A549 (cell line): ENCODE results near the gene PDCD4. TPM values are rescaled to one million over a fixed set of nuclear protein-coding genes. Genes with fewer than 3 reads are reported as not detected.

Experiments used
- ATAC-seq, 2 experiments: fragments of 200-7000 bp in 1 of 2; fragments of >200 bp in 1 of 2; cut with Nextera tagmentation in 1 of 2; cut with Tn5 transposase in 1 of 2; 3 replicates each; pipeline versions ENCODE4 v1.8.0 to v1.9.1; 2018 to 2020; ENCODE audit warnings: mild to moderate bottlenecking in 1 of 2, moderate library complexity in 1 of 2
- CTCF ChIA-PET: fragments of 300-600 bp; sonication (Branson Sonifier 250); formaldehyde crosslinking; extraction: SDS; loops from one replicate; lab custom pipeline; 2021; ENCODE audit warnings: antibody characterized with exemption, inconsistent platforms; lab: Yijun Ruan, JAX
- POLR2A ChIA-PET: fragments of 350-600 bp; formaldehyde crosslinking; extraction: SDS; loops from one replicate; lab custom pipeline; 2021; ENCODE audit warnings: antibody characterized with exemption, inconsistent platforms; lab: Yijun Ruan, JAX
- DNase-seq, 2 experiments: peaks; one replicate each; pipeline versions ENCODE4 v3.0.0 to v3.0.0-alpha.2; 2011 to 2016; ENCODE audit warnings: low read depth in 1 of 2, low spot score in 1 of 2
- FAIRE-seq: peaks from 2 replicates; lab custom pipeline; 2011; peaks lifted over from hg19 to GRCh38; lab: Jason Lieb, UNC
- H3K27ac ChIP-seq, 2 experiments: fragments of >200 bp; sonication (Bioruptor Twin); formaldehyde crosslinking; 3 replicates each; pipeline ENCODE4 v1.5.1; 2016 to 2017
- H3K4me1 ChIP-seq: fragments of >200 bp; sonication (Bioruptor Twin); formaldehyde crosslinking; 3 replicates; pipeline ENCODE4 v1.6.1; 2016
- H3K4me2 ChIP-seq: fragments of >200 bp; sonication (Bioruptor Twin); formaldehyde crosslinking; 3 replicates; pipeline ENCODE4 v1.6.1; 2016
- H3K4me3 ChIP-seq: fragments of >200 bp; sonication (Bioruptor Twin); formaldehyde crosslinking; 3 replicates; pipeline ENCODE4 v1.5.1; 2016
- H3K9me3 ChIP-seq: fragments of >200 bp; sonication (Bioruptor Twin); formaldehyde crosslinking; 3 replicates; pipeline ENCODE4 v1.6.1; 2016
- CBX2 ChIP-seq: fragments of 200-600 bp; sonication (generic); IDR thresholded peaks from 2 replicates; pipeline ENCODE4 v1.6.1; 2016; ENCODE audit warnings: low read depth, mild to moderate bottlenecking, borderline replicate concordance
- CHD4 ChIP-seq: fragments of 200-600 bp; sonication (generic); IDR thresholded peaks from 2 replicates; pipeline ENCODE4 v1.6.1; 2016; ENCODE audit warnings: antibody characterized with exemption, mild to moderate bottlenecking, borderline replicate concordance
- CTCF ChIP-seq: fragments of >200 bp; sonication (Bioruptor Twin); formaldehyde crosslinking; IDR thresholded peaks from 3 replicates; pipeline ENCODE4 v1.5.1; 2016
- ELK1 ChIP-seq: fragments of 150-350 bp; IDR thresholded peaks from 2 replicates; pipeline ENCODE4 v1.6.1; 2014; ENCODE audit warnings: low read depth, mild to moderate bottlenecking, low read length
- FOXS1 ChIP-seq: fragments of 250-450 bp; sonication (Bioruptor Pico); IDR thresholded peaks from 2 replicates; pipeline ENCODE4 v1.5.0; 2020; ENCODE audit warnings: mild to moderate bottlenecking, moderate library complexity
- HDAC2 ChIP-seq: fragments of 200-600 bp; sonication (generic); IDR thresholded peaks from 2 replicates; pipeline ENCODE4 v1.6.1; 2016
- HEYL ChIP-seq: fragments of 250-450 bp; sonication (Bioruptor Pico); IDR thresholded peaks from 2 replicates; pipeline ENCODE4 v1.8.0; 2021; ENCODE audit warnings: mild to moderate bottlenecking, moderate library complexity
- HOXB13 ChIP-seq: fragments of 250-450 bp; sonication (Bioruptor Pico); IDR thresholded peaks from 2 replicates; pipeline ENCODE4 v1.5.0; 2020; ENCODE audit warnings: low read depth, mild to moderate bottlenecking, moderate library complexity
- JUN ChIP-seq, 2 experiments: fragments of >200 bp; sonication (Bioruptor Twin); formaldehyde crosslinking; IDR thresholded peaks; 2 replicates in 1 of 2; 3 replicates in 1 of 2; pipeline ENCODE4 v1.6.1; 2016 to 2017
- JUNB ChIP-seq: fragments of >200 bp; sonication (Bioruptor Twin); formaldehyde crosslinking; IDR thresholded peaks from 2 replicates; pipeline ENCODE4 v1.6.1; 2016
- NFE2L2 ChIP-seq: fragments of 150-350 bp; conservative IDR thresholded peaks from 2 replicates; pipeline ENCODE4 v1.6.1; 2014; ENCODE audit warnings: low read length
- NR3C1 ChIP-seq: fragments of >200 bp; sonication (Bioruptor Twin); formaldehyde crosslinking; IDR thresholded peaks from 3 replicates; pipeline ENCODE4 v1.6.1; 2017
- PBX3 ChIP-seq: IDR thresholded peaks from 2 replicates; pipeline ENCODE4 v1.6.1; 2012
- POLR2AphosphoS2 ChIP-seq: conservative IDR thresholded peaks from 2 replicates; pipeline ENCODE4 v1.6.1; 2012; ENCODE audit warnings: low read length, improper control_type of control experiment, inconsistent platforms
- RAD21 ChIP-seq, 2 experiments: fragments of >200 bp in 1 of 2; sonication (Bioruptor Twin) in 1 of 2; formaldehyde crosslinking in 1 of 2; IDR thresholded peaks in 1 of 2; conservative IDR thresholded peaks in 1 of 2; 2 replicates in 1 of 2; 3 replicates in 1 of 2; pipeline ENCODE4 v1.6.1; 2012 to 2018; ENCODE audit warnings: inconsistent platforms in 1 of 2
- RARB ChIP-seq: fragments of 250-450 bp; sonication (Bioruptor Pico); IDR thresholded peaks from 2 replicates; pipeline ENCODE4 v1.8.0; 2021; ENCODE audit warnings: mild to moderate bottlenecking, moderate library complexity
- RCOR1 ChIP-seq: fragments of 150-350 bp; IDR thresholded peaks from 2 replicates; pipeline ENCODE4 v1.6.1; 2014; ENCODE audit warnings: antibody characterized with exemption, low read length, low read depth
- TFCP2L1 ChIP-seq: fragments of 250-450 bp; sonication (Bioruptor Pico); IDR thresholded peaks from 2 replicates; pipeline ENCODE4 v1.5.0; 2021; ENCODE audit warnings: mild to moderate bottlenecking
- TP53 ChIP-seq: fragments of 250-450 bp; sonication (Bioruptor Pico); IDR thresholded peaks from 2 replicates; pipeline ENCODE4 v1.5.0; 2021; ENCODE audit warnings: mild to moderate bottlenecking, moderate library complexity
- ZC3H11A ChIP-seq: fragments of 450-650 bp; IDR thresholded peaks from 2 replicates; pipeline ENCODE4 v1.6.1; 2014; ENCODE audit warnings: antibody characterized with exemption, mild to moderate bottlenecking
- ZFP36 ChIP-seq: fragments of 450-650 bp; IDR thresholded peaks from 2 replicates; pipeline ENCODE4 v1.6.1; 2014; ENCODE audit warnings: borderline replicate concordance; ENCODE audit not compliant: partially characterized antibody
- ZNF302 ChIP-seq: fragments of 250-450 bp; sonication (Bioruptor Pico); IDR thresholded peaks from 2 replicates; pipeline ENCODE4 v1.9.0; 2021; ENCODE audit warnings: inconsistent platforms, mild to moderate bottlenecking, moderate library complexity
- ZSCAN20 ChIP-seq: fragments of 250-450 bp; sonication (Bioruptor Pico); IDR thresholded peaks from 2 replicates; pipeline ENCODE4 v1.8.0; 2022; ENCODE audit warnings: mild to moderate bottlenecking, moderate library complexity
- WGBS: methylation state at CpG from one replicate; pipeline ENCODE4 v1.1.6; 2017; ENCODE audit errors: missing lambda C conversion rate; 5-methylcytosine and 5-hydroxymethylcytosine counted together
- polyA plus RNA-seq, 4 experiments: library from polyadenylated mRNA; depleted of rRNA in 3 of 4; stranded (reverse); fragments of >200 nt; fragmentation: RNase III in 1 of 4; extraction: RNeasy Plus Mini Kit Qiagen cat#74134 plus additional on column Dnase treatment in 1 of 4; gene quantifications; 2 replicates in 3 of 4; 3 replicates in 1 of 4; pipeline ENCODE4 v1.2.3, GENCODE V29; 2011 to 2017
- TF ChIP-seq, protein P1 (sequence below): fragments of 250-450 bp; sonication (Bioruptor Pico); IDR thresholded peaks from 2 replicates; pipeline ENCODE4 v1.5.0; 2021; ENCODE audit warnings: mild to moderate bottlenecking, moderate library complexity, borderline replicate concordance
- TF ChIP-seq, protein P2 (sequence below): fragments of >200 bp; sonication (Bioruptor Twin); formaldehyde crosslinking; IDR thresholded peaks from 3 replicates; pipeline ENCODE4 v1.6.1; 2016
- TF ChIP-seq, protein P3 (sequence below): fragments of >200 bp; sonication (Bioruptor Twin); formaldehyde crosslinking; IDR thresholded peaks from 2 replicates; pipeline ENCODE4 v1.6.1; 2016

Gene PDCD4
- polyA plus RNA-seq, 2 of the 4 experiments (the other 2 are of a cell fraction), result 42.7 to 71.4 TPM

GRCh38 chr10:110841767-110842267 lies 29.9 kb upstream of the PDCD4 start:
- POLR2A ChIA-PET, result interaction anchor here (1.6 kb wide), 1 partner anchor 39 kb away, joined by 3 read pairs; no protein-coding TSS in a partner anchor
- TF ChIP-seq HDAC2 (no peak), JUNB (no peak), ZSCAN20 (no peak), NFE2L2 (no peak), ZNF302 (CRISPR knock-in tag) (no peak), CTCF (no peak), HOXB13 (CRISPR knock-in tag) (no peak), HEYL (CRISPR knock-in tag) (no peak), RARB (CRISPR knock-in tag) (no peak), ELK1 (no peak)
- TF ChIP-seq, protein P1, sequence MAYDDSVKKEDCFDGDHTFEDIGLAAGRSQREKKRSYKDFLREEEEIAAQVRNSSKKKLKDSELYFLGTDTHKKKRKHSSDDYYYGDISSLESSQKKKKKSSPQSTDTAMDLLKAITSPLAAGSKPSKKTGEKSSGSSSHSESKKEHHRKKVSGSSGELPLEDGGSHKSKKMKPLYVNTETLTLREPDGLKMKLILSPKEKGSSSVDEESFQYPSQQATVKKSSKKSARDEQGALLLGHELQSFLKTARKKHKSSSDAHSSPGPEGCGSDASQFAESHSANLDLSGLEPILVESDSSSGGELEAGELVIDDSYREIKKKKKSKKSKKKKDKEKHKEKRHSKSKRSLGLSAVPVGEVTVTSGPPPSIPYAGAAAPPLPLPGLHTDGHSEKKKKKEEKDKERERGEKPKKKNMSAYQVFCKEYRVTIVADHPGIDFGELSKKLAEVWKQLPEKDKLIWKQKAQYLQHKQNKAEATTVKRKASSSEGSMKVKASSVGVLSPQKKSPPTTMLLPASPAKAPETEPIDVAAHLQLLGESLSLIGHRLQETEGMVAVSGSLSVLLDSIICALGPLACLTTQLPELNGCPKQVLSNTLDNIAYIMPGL, result no peak
- TF ChIP-seq, protein P2, sequence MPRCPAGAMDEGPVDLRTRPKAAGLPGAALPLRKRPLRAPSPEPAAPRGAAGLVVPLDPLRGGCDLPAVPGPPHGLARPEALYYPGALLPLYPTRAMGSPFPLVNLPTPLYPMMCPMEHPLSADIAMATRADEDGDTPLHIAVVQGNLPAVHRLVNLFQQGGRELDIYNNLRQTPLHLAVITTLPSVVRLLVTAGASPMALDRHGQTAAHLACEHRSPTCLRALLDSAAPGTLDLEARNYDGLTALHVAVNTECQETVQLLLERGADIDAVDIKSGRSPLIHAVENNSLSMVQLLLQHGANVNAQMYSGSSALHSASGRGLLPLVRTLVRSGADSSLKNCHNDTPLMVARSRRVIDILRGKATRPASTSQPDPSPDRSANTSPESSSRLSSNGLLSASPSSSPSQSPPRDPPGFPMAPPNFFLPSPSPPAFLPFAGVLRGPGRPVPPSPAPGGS, result no peak
- TF ChIP-seq, all 56 proteins: peak for 0
- CTCF ChIA-PET, result interaction anchor here (1.3 kb wide), 1 partner anchor 21 kb away, joined by 3 read pairs; no protein-coding TSS in a partner anchor
- DNase-seq (no peak), FAIRE-seq (no peak), ATAC-seq (no peak)
- H3K4me3 ChIP-seq, result no peak overlapping the region
- H3K4me1 ChIP-seq, result peaks cover 25% of the 10 kb centered on the region
- H3K4me2 ChIP-seq, result no peak overlapping the region
- no peak overlapping the region for H3K27ac ChIP-seq
- no peaks in the 10 kb centered on the region for H3K9me3 ChIP-seq
- WGBS, result 86% methylated on average over 7 of the region's 9 CpGs

- no peak for TF ChIP-seq CBX2
- no peak for TF ChIP-seq RCOR1
- no peak for TF ChIP-seq TFCP2L1 (CRISPR knock-in tag)
- TF ChIP-seq RAD21 (conservative IDR thresholded peaks at IDR 0.05 in 1 of 2, IDR thresholded peaks at IDR 0.05 in 1 of 2), result no peak
- TF ChIP-seq FOXS1 (CRISPR knock-in tag), result no peak
- TF ChIP-seq ZC3H11A, result no peak
- TF ChIP-seq ZFP36, result no peak
- no peak for TF ChIP-seq NFE2L2
- TF ChIP-seq JUN (IDR thresholded peaks at IDR 0.05), result no peak
- no peak for TF ChIP-seq TP53 (CRISPR knock-in tag)
- TF ChIP-seq POLR2AphosphoS2, result no peak
- TF ChIP-seq CTCF, result no peak
- no peak for TF ChIP-seq ZNF302 (CRISPR knock-in tag)
- no peak for TF ChIP-seq CHD4
- no peak for TF ChIP-seq HOXB13 (CRISPR knock-in tag)
- TF ChIP-seq NR3C1, result no peak
- TF ChIP-seq, protein P3, sequence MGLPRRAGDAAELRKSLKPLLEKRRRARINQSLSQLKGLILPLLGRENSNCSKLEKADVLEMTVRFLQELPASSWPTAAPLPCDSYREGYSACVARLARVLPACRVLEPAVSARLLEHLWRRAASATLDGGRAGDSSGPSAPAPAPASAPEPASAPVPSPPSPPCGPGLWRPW, result no peak
- TF ChIP-seq PBX3, result no peak
- no peak for FAIRE-seq
- no peak for DNase-seq
- H3K4me1 ChIP-seq, result peaks cover 25% of the 10 kb centered on the region
- ChIA-PET CTCF (interaction anchor here (1.3 kb wide), 1 partner anchor 21 kb away, joined by 3 read pairs; no protein-coding TSS in a partner anchor), POLR2A (interaction anchor here (1.6 kb wide), 1 partner anchor 40 kb away, joined by 3 read pairs; no protein-coding TSS in a partner anchor)
- WGBS, result 74% methylated on average over 7 of the region's 7 CpGs
- H3K9me3 ChIP-seq, result no peaks in the 10 kb centered on the region
- H3K27ac ChIP-seq, result no peak overlapping the region
- no peak for ATAC-seq
- H3K4me2 ChIP-seq, result no peak overlapping the region
- H3K4me3 ChIP-seq, result no peak overlapping the region
Observed at GRCh38 chr10:110842326-110842904, 29.3 kb upstream of the PDCD4 start.
